KBM-7 (cell line): ENCODE data around the gene C4orf50.
A peak's percentile ranks its signal among the peaks of the same experiment; 100 is the strongest.

ENCODE experiments used
- DNase-seq: peaks from one replicate; pipeline ENCODE4 v3.0.0-alpha.2; 2015
- in situ Hi-C: fragments of 300-500 bp; cut with MboI; formaldehyde crosslinking; loops from 2 replicates; pipeline ENCODE4 v1.14.3; 2020; ENCODE audit warnings: low sequenced_read_pairs, low pct_unique_long_range_greater_than_20kb, mixed read lengths

C4orf50 gene

GRCh38 chr4:5887361-5888221 is 130.6 kb downstream of the C4orf50 start:
- DNase-seq, result no peak
- in situ Hi-C loops, result no loop called here

- no peak for DNase-seq
- in situ Hi-C loops, result no loop called here
Observed at GRCh38 chr4:5887011-5887360, 131.2 kb downstream of the C4orf50 start.

- in situ Hi-C loops, result no loop called here
- DNase-seq, result no peak
Observed at GRCh38 chr4:5885733-5886132, 132.5 kb downstream of the C4orf50 start.

GRCh38 chr4:5884796-5885195 is 133.4 kb downstream of the C4orf50 start:
- in situ Hi-C loops, result no loop called here
- no peak for DNase-seq

- in situ Hi-C loops, result no loop called here
- DNase-seq, result no peak
Observed at GRCh38 chr4:5883916-5884315, 134.3 kb downstream of the C4orf50 start.

- DNase-seq, result no peak
- in situ Hi-C loops, result no loop called here
Observed at GRCh38 chr4:5882947-5883346, 135.3 kb downstream of the C4orf50 start.

GRCh38 chr4:5881340-5881739 is 136.9 kb downstream of the C4orf50 start:
- in situ Hi-C loops, result no loop called here
- no peak for DNase-seq

GRCh38 chr4:5878359-5878758 is 139.9 kb downstream of the C4orf50 start:
- in situ Hi-C loops, result no loop called here
- DNase-seq, result no peak

- in situ Hi-C loops, result no loop called here
- no peak for DNase-seq
Observed at GRCh38 chr4:5877392-5877791, 140.8 kb downstream of the C4orf50 start.

- in situ Hi-C loops, result no loop called here
- DNase-seq, result no peak
Observed at GRCh38 chr4:5874811-5875449, 143.3 kb downstream of the C4orf50 start.

GRCh38 chr4:5870701-5871100 is 147.5 kb downstream of the C4orf50 start:
- DNase-seq, result peak; percentile 68
- in situ Hi-C loops, result no loop called here

- DNase-seq, result no peak
- in situ Hi-C loops, result no loop called here
Observed at GRCh38 chr4:5869966-5870619, 148.1 kb downstream of the C4orf50 start.

- DNase-seq, result no peak
- in situ Hi-C loops, result no loop called here
Observed at GRCh38 chr4:5867866-5868265, 150.4 kb downstream of the C4orf50 start.

GRCh38 chr4:5866841-5867813 is 151.1 kb downstream of the C4orf50 start:
- in situ Hi-C loops, result no loop called here
- no peak for DNase-seq

- in situ Hi-C loops, result no loop called here
- DNase-seq, result peak; percentile 62
Observed at GRCh38 chr4:5865896-5866599, 152.2 kb downstream of the C4orf50 start.

- in situ Hi-C loops, result no loop called here
- peak; percentile 33 for DNase-seq
Observed at GRCh38 chr4:5863461-5864113, 154.6 kb downstream of the C4orf50 start.

GRCh38 chr4:5858020-5858769 is 160.0 kb downstream of the C4orf50 start:
- in situ Hi-C loops, result no loop called here
- no peak for DNase-seq
